B cell (primary cell): ENCODE measurements around the gene RBBP7. TPM values are rescaled to one million over a fixed set of nuclear protein-coding genes. Genes with fewer than 3 reads are reported as not detected.

Experiments used
- ATAC-seq: fragments of 200-7000 bp; cut with Tn5 transposase; one replicate; pipeline ENCODE4 v1.10.0; 2021; ENCODE audit warnings: low read depth, mild to moderate bottlenecking, moderate number of reproducible peaks, moderate library complexity
- CTCF ChIA-PET: fragments of 350-600 bp; sonication (Branson Sonifier 250); formaldehyde crosslinking; loops from one replicate; lab custom pipeline; 2021; ENCODE audit warnings: antibody characterized with exemption, inconsistent platforms; lab: Charles Lee
- POLR2A ChIA-PET: fragments of 350-600 bp; sonication (Branson Sonifier 250); formaldehyde crosslinking; loops from one replicate; lab custom pipeline; 2021; ENCODE audit warnings: antibody characterized with exemption; lab: Charles Lee
- DNase-seq: peaks from one replicate; pipeline ENCODE4 v3.0.0; 2013
- H2AFZ ChIP-seq: 2 replicates; pipeline ENCODE4 v1.6.1; 2012; ENCODE audit warnings: mild to moderate bottlenecking, low read depth, low read length; ENCODE audit not compliant: insufficient read depth, poor library complexity, severe bottlenecking
- H3K27ac ChIP-seq, 2 donors: 1 replicate in 1 of 2; 2 replicates in 1 of 2; pipeline ENCODE4 v1.5.1; 2012 to 2013; ENCODE audit warnings: low read length in 2 of 2, mild to moderate bottlenecking in 2 of 2, moderate library complexity in 1 of 2
- H3K27me3 ChIP-seq, 4 experiments: fragments of 200-600 bp in 1 of 4; sonication (generic) in 1 of 4; replicated peaks in 1 of 4; 1 replicate in 2 of 4; 2 replicates in 2 of 4; pipeline versions ENCODE4 v1.6.1 to v1.7.0; 2013 to 2016; ENCODE audit warnings: low read length in 3 of 4, mild to moderate bottlenecking in 2 of 4, mixed read lengths in 1 of 4, moderate library complexity in 1 of 4; ENCODE audit not compliant: insufficient read depth in 4 of 4, control insufficient read depth in 3 of 4; ENCODE audit errors: control extremely low read depth in 1 of 4
- H3K36me3 ChIP-seq, 2 experiments: replicated peaks in 1 of 2; 1 replicate in 1 of 2; 2 replicates in 1 of 2; pipeline versions ENCODE4 v1.6.1 to v1.7.1; 2013; ENCODE audit warnings: low read length in 1 of 2; ENCODE audit not compliant: insufficient read depth in 2 of 2, control insufficient read depth in 1 of 2; ENCODE audit errors: control extremely low read depth in 1 of 2, extremely low read depth in 1 of 2
- H3K4me1 ChIP-seq, 2 donors: fragments of 200-600 bp in 1 of 2; sonication (generic) in 1 of 2; 1 replicate in 1 of 2; 2 replicates in 1 of 2; pipeline versions ENCODE4 v1.5.1 to v1.6.1; 2013 to 2017; ENCODE audit warnings: low read length in 2 of 2; ENCODE audit not compliant: control insufficient read depth in 2 of 2, insufficient read depth in 2 of 2
- H3K4me2 ChIP-seq: replicated peaks from 2 replicates; pipeline ENCODE3; 2012; ENCODE audit warnings: mild to moderate bottlenecking, low read depth, low read length; ENCODE audit not compliant: poor library complexity, severe bottlenecking
- H3K4me3 ChIP-seq, 5 experiments: fragments of 200-600 bp in 1 of 5; sonication (generic) in 1 of 5; 1 replicate in 3 of 5; 2 replicates in 2 of 5; pipeline versions ENCODE4 v1.5.1 to v1.7.0; 2011 to 2016; ENCODE audit warnings: low read length in 4 of 5, mild to moderate bottlenecking in 4 of 5, low read depth in 2 of 5, control low read depth in 1 of 5, moderate library complexity in 1 of 5; ENCODE audit not compliant: insufficient read depth in 1 of 5; ENCODE audit errors: control extremely low read depth in 1 of 5, extremely low read depth in 1 of 5
- H3K79me2 ChIP-seq: fragments of 200-600 bp; sonication (generic); one replicate; pipeline ENCODE4 v1.6.0; 2016; ENCODE audit warnings: low read length; ENCODE audit not compliant: control insufficient read depth, insufficient read depth
- H3K9ac ChIP-seq: fragments of 200-600 bp; sonication (generic); 2 replicates; pipeline ENCODE4 v1.6.1; 2017; ENCODE audit warnings: mild to moderate bottlenecking, low read length, moderate library complexity
- H3K9me3 ChIP-seq, 3 donors: one replicate each; pipeline versions ENCODE4 v1.6.1 to v1.7.1; 2013; ENCODE audit warnings: low read length in 2 of 3; ENCODE audit not compliant: control insufficient read depth in 2 of 3, insufficient read depth in 1 of 3; ENCODE audit errors: control extremely low read depth in 1 of 3
- H4K20me1 ChIP-seq: 2 replicates; pipeline ENCODE4 v1.6.0; 2012; ENCODE audit warnings: mild to moderate bottlenecking, low read length; ENCODE audit not compliant: insufficient read depth, control insufficient read depth, poor library complexity, severe bottlenecking
- H3K27ac Mint-ChIP-seq: one replicate; pipeline ENCODE4 v1.8.0; 2021; ENCODE audit warnings: mixed read lengths
- H3K27me3 Mint-ChIP-seq: one replicate; pipeline ENCODE4 v1.8.0; 2021; ENCODE audit warnings: mixed read lengths
- H3K4me1 Mint-ChIP-seq: one replicate; pipeline ENCODE4 v1.8.0; 2021; ENCODE audit warnings: mixed read lengths
- H3K4me3 Mint-ChIP-seq: one replicate; pipeline ENCODE4 v1.8.0; 2021; ENCODE audit warnings: mixed read lengths
- H3K9me3 Mint-ChIP-seq: one replicate; pipeline ENCODE4 v1.8.0; 2022; ENCODE audit warnings: mixed read lengths; ENCODE audit not compliant: insufficient read depth
- EZH2 ChIP-seq: IDR thresholded peaks from 2 replicates; pipeline ENCODE4 v1.6.1; 2012; ENCODE audit warnings: borderline replicate concordance, low read depth, mild to moderate bottlenecking, moderate library complexity, low read length; ENCODE audit not compliant: insufficient read depth, poor library complexity, severe bottlenecking
- WGBS: methylation state at CpG from one replicate; pipeline ENCODE4 v1.1.5; 2013; ENCODE audit warnings: missing lambda C conversion rate; ENCODE audit not compliant: insufficient coverage; 5-methylcytosine and 5-hydroxymethylcytosine counted together
- intact Hi-C: fragments of 100-400 bp; cut with micrococcal nuclease; formaldehyde crosslinking; loops from one replicate; pipeline ENCODE4 v1.10.0; 2022
- polyA plus RNA-seq: library from polyadenylated mRNA; depleted of rRNA; stranded (reverse); fragments of >200 nt; gene quantifications from 2 replicates; pipeline ENCODE4 v1.2.3, GENCODE V29; 2012
- total RNA-seq, 2 donors: library from RNA; stranded (reverse); fragments of 120-200 nt in 1 of 2; gene quantifications; 1 replicate in 1 of 2; 2 replicates in 1 of 2; pipeline versions ENCODE4 v1.2.3 to v1.2.4, GENCODE V29; 2013 to 2022
- TF ChIP-seq, protein P1 (sequence below): fragments of 200-600 bp; IDR thresholded peaks from one replicate; pipeline ENCODE4 v1.8.0; 2022; ENCODE audit warnings: antibody characterized with exemption, mild to moderate bottlenecking

Gene RBBP7
- total and polyA plus RNA-seq, 2 donors (not counting 1 experiment from before 2014, with no cell fraction given), result 74.6 to 106 TPM

GRCh38 chrX:16839219-16839851 is 30.8 kb downstream of the RBBP7 start:
- Histone ChIP-seq H3K9me3 (no peaks in the 10 kb centered on the region), H3K36me3 (peaks cover 0 to 8% of the 10 kb centered on the region in 2 experiments), H3K4me3 (no peak overlapping the region), H3K79me2 (no peaks in the 10 kb centered on the region), H2AFZ (no peak overlapping the region), H3K4me2 (no peak overlapping the region), H4K20me1 (no peaks in the 10 kb centered on the region), H3K4me1 (no peaks in the 10 kb centered on the region), H3K9ac (no peak overlapping the region), H3K27me3 (no peaks in the 10 kb centered on the region), H3K27ac (no peak overlapping the region)
- Mint-ChIP-seq H3K4me3 (no peak overlapping the region), H3K27ac (peak overlapping the region; percentile 20), H3K4me1 (no peaks in the 10 kb centered on the region), H3K9me3 (no peaks in the 10 kb centered on the region), H3K27me3 (no peaks in the 10 kb centered on the region)
- no peak for ATAC-seq
- intact Hi-C loops, result no loop called here
- ChIA-PET POLR2A (no interaction called here), CTCF (interaction anchor here (1.2 kb wide), 2 partner anchors 13 to 47 kb away, joined by 3 to 4 read pairs; no protein-coding TSS in a partner anchor)
- no peak for DNase-seq
- no CpG with 5 or more reads among the region's 5 CpGs for WGBS
- TF ChIP-seq, protein P1, sequence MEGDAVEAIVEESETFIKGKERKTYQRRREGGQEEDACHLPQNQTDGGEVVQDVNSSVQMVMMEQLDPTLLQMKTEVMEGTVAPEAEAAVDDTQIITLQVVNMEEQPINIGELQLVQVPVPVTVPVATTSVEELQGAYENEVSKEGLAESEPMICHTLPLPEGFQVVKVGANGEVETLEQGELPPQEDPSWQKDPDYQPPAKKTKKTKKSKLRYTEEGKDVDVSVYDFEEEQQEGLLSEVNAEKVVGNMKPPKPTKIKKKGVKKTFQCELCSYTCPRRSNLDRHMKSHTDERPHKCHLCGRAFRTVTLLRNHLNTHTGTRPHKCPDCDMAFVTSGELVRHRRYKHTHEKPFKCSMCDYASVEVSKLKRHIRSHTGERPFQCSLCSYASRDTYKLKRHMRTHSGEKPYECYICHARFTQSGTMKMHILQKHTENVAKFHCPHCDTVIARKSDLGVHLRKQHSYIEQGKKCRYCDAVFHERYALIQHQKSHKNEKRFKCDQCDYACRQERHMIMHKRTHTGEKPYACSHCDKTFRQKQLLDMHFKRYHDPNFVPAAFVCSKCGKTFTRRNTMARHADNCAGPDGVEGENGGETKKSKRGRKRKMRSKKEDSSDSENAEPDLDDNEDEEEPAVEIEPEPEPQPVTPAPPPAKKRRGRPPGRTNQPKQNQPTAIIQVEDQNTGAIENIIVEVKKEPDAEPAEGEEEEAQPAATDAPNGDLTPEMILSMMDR, result no peak
- no peak for TF ChIP-seq EZH2
